DND-41 (cell line): ENCODE measurements around the gene RP2.

ENCODE experiments used
- ATAC-seq: fragments of 200-7000 bp; cut with Tn5 transposase; 3 replicates; pipeline ENCODE4 v1.9.1; 2021; ENCODE audit warnings: low read depth; ENCODE audit not compliant: insufficient read depth
- DNase-seq: peaks from one replicate; pipeline ENCODE4 v3.0.0-alpha.2; 2020
- H2AFZ ChIP-seq: 2 replicates; pipeline ENCODE4 v1.6.0; 2012; ENCODE audit warnings: low read depth, low read length
- H3K27ac ChIP-seq: 2 replicates; pipeline ENCODE4 v1.5.1; 2012; ENCODE audit warnings: low read length, inconsistent platforms
- H3K27me3 ChIP-seq: fragments of 200-600 bp; sonication (generic); 2 replicates; pipeline ENCODE4 v1.6.0; 2012; ENCODE audit warnings: low read length, mild to moderate bottlenecking, inconsistent platforms; ENCODE audit not compliant: insufficient read depth, poor library complexity
- H3K36me3 ChIP-seq: 2 replicates; pipeline ENCODE4 v1.5.1; 2012; ENCODE audit warnings: low read length, inconsistent platforms; ENCODE audit not compliant: insufficient read depth
- H3K4me1 ChIP-seq: 2 replicates; pipeline ENCODE4 v1.5.1; 2012; ENCODE audit warnings: mild to moderate bottlenecking, low read length; ENCODE audit not compliant: insufficient read depth
- H3K4me2 ChIP-seq: 2 replicates; pipeline ENCODE4 v1.6.0; 2012; ENCODE audit warnings: mild to moderate bottlenecking, moderate library complexity, low read length, inconsistent platforms; ENCODE audit not compliant: insufficient read depth
- H3K4me3 ChIP-seq, 2 experiments: fragments of 200-600 bp in 1 of 2; shearing (Covaris generic) in 1 of 2; 2 replicates each; pipeline ENCODE4 v1.5.1; 2012 to 2016; ENCODE audit warnings: inconsistent platforms in 2 of 2, low read length in 2 of 2, mild to moderate bottlenecking in 2 of 2, low read depth in 1 of 2, moderate library complexity in 1 of 2
- H3K79me2 ChIP-seq: 2 replicates; pipeline ENCODE4 v1.6.0; 2012; ENCODE audit warnings: low read length, inconsistent platforms; ENCODE audit not compliant: insufficient read depth
- H3K9ac ChIP-seq: 2 replicates; pipeline ENCODE4 v1.6.0; 2012; ENCODE audit warnings: low read depth, mild to moderate bottlenecking, inconsistent platforms, low read length, moderate library complexity
- H3K9me3 ChIP-seq: 2 replicates; pipeline ENCODE4 v1.5.1; 2012; ENCODE audit warnings: low read length, moderate library complexity, mild to moderate bottlenecking, inconsistent platforms; ENCODE audit not compliant: insufficient read depth, severe bottlenecking
- H4K20me1 ChIP-seq: 2 replicates; pipeline ENCODE4 v1.6.0; 2012; ENCODE audit warnings: low read length; ENCODE audit not compliant: insufficient read depth
- CTCF ChIP-seq: IDR thresholded peaks from 2 replicates; pipeline ENCODE4 v1.5.1; 2012; ENCODE audit warnings: borderline replicate concordance, low read length, moderate library complexity, mild to moderate bottlenecking; ENCODE audit not compliant: poor library complexity, severe bottlenecking; ENCODE audit errors: extremely low read depth
- EZH2 ChIP-seq: IDR thresholded peaks from 3 replicates; pipeline ENCODE4 v1.6.1; 2012; ENCODE audit warnings: borderline replicate concordance, low read depth, mild to moderate bottlenecking, moderate library complexity, low read length, inconsistent platforms; ENCODE audit not compliant: severe bottlenecking

The RP2 gene

DNA sequence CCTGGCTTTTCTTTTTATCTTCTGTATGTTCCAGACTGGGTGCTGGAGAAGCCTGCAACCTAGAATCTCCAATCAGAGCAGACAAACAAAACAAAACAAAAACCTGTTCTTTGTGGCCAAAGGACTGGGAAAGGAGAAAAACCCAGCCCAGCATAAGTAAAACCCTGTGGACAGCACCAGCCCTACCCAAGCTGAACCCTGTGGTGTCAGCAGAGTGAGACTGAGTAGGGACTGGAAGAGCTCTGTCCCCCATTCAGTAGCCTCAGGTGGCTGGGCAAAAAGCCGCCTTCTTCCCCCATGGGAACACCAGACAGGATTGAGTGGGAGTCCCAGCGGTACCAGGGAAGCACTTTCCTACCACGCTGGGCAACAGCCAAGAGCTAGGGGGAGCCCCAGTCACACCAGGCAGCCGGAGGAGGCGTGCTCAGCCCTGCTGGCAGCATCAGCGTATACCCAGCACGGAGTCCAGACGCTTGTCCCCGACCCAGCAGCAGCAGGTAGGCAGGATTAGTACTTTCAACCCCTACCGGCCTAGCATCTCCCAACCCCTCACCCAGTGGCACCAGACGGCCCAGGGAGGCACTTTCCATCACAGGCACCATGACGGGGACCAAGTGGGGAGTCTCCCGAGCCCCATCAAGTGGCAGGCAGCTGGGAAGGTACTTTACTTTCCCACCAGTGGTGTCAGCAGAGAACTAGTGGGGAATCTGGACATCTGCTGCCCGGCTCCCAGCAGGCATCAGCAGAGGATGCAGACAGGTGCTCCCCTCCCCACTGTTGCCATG, 66.8 kb downstream of the RP2 start:
- H2AFZ ChIP-seq, result peak overlapping the region; percentile 82
- H3K9me3 ChIP-seq, result no peaks in the 10 kb centered on the region
- ATAC-seq (peak; percentile 100), DNase-seq (peak; percentile 71)
- H3K27me3 ChIP-seq, result no peaks in the 10 kb centered on the region
- H3K4me3 ChIP-seq, result peak overlapping the region in 1 of 2 experiments; percentile 66; a peak in 2 of 4 replicates
- peak overlapping the region; percentile 23; the same call in 1 of the 2 replicates for H3K9ac ChIP-seq
- no peaks in the 10 kb centered on the region for H3K36me3 ChIP-seq
- H3K4me1 ChIP-seq, result peaks cover 12% of the 10 kb centered on the region
- H3K4me2 ChIP-seq, result peak overlapping the region; percentile 98
- H3K27ac ChIP-seq, result no peak overlapping the region
- H3K79me2 ChIP-seq, result no peaks in the 10 kb centered on the region
- TF ChIP-seq EZH2, result no peak
- peak; percentile 77 for TF ChIP-seq CTCF
- no peaks in the 10 kb centered on the region for H4K20me1 ChIP-seq

GRCh38 chrX:46904626-46905025, 67.8 kb downstream of the RP2 start:
- DNase-seq (no peak), ATAC-seq (no peak)
- Histone ChIP-seq H3K27ac (no peak overlapping the region), H3K9ac (no peak overlapping the region), H3K79me2 (no peaks in the 10 kb centered on the region), H3K27me3 (no peaks in the 10 kb centered on the region), H3K36me3 (no peaks in the 10 kb centered on the region), H2AFZ (no peak overlapping the region), H3K9me3 (no peaks in the 10 kb centered on the region), H3K4me3 (no peak overlapping the region), H3K4me2 (no peak overlapping the region), H3K4me1 (peaks cover 12% of the 10 kb centered on the region), H4K20me1 (no peaks in the 10 kb centered on the region)
- TF ChIP-seq CTCF (no peak), EZH2 (no peak)

- no peak overlapping the region for H3K9ac ChIP-seq
- no peak overlapping the region for H3K27ac ChIP-seq
- ATAC-seq, result no peak
Observed at GRCh38 chrX:46910415-46910814, 73.6 kb downstream of the RP2 start.

More at GRCh38 chrX:46910415-46910814, 73.6 kb downstream of the RP2 start:
- Histone ChIP-seq H4K20me1 (peaks cover 16% of the 10 kb centered on the region), H3K27me3 (no peaks in the 10 kb centered on the region), H3K36me3 (no peaks in the 10 kb centered on the region), H3K79me2 (peaks cover 21% of the 10 kb centered on the region), H3K4me3 (no peak overlapping the region), H3K4me1 (peaks cover 23% of the 10 kb centered on the region), H2AFZ (no peak overlapping the region), H3K4me2 (no peak overlapping the region), H3K9me3 (no peaks in the 10 kb centered on the region)
- TF ChIP-seq EZH2 (no peak), CTCF (no peak)
- DNase-seq, result no peak
